Omental fat pad (tissue), 4 donors: ENCODE data around the gene GTPBP3. TPM values are rescaled to one million over a fixed set of nuclear protein-coding genes. Genes with fewer than 3 reads are reported as not detected.

Experiments
- total RNA-seq, 4 donors: library from RNA; depleted of rRNA; stranded (reverse); fragments of >200 nt; gene quantifications; one replicate each; pipeline ENCODE4 v1.1.0, GENCODE V29; 2016

GTPBP3 gene
- total RNA-seq, 4 donors from 2014 or later = 7.2 to 36.4 (median 12.0) TPM

Other genes starting within 250 kb of the GTPBP3 start
- 10 to 100 TPM; 14.5 to 22.3 (median 20.7) TPM for gene USE1, start 122.2 kb upstream of the GTPBP3 start, total RNA-seq
- gene OCEL1, start 111.3 kb upstream of the GTPBP3 start, total RNA-seq = 10 to 100 TPM in 1 of 4 donors, 1 to 10 TPM in 3; 6.7 to 17.7 (median 9.3) TPM
- 10 to 100 TPM; 16.9 to 45.4 (median 29.8) TPM for gene NR2F6, start 91.6 kb upstream of the GTPBP3 start, total RNA-seq
- gene USHBP1, start 72.8 kb upstream of the GTPBP3 start, total RNA-seq = 10 to 100 TPM in 1 of 4 donors, 1 to 10 TPM in 3; 2.4 to 43.3 (median 5.8) TPM
- gene BABAM1, start 70.1 kb upstream of the GTPBP3 start, total RNA-seq = 10 to 100 TPM; 46.0 to 62.1 (median 59.1) TPM
- gene ANKLE1, start 55.7 kb upstream of the GTPBP3 start, total RNA-seq = under 1 TPM; 0.47 to 0.82 (median 0.52) TPM
- gene ABHD8, start 34.1 kb upstream of the GTPBP3 start, total RNA-seq = 10 to 100 TPM in 2 of 4 donors, 1 to 10 TPM in 2; 6.1 to 13.2 (median 11.1) TPM
- 100 to 1,000 TPM in 3 of 4 donors, 10 to 100 TPM in 1; 87.9 to 134 (median 119) TPM for gene MRPL34, start 31.7 kb upstream of the GTPBP3 start, total RNA-seq
- gene DDA1, start 28.0 kb upstream of the GTPBP3 start, total RNA-seq = 10 to 100 TPM in 3 of 4 donors, 1 to 10 TPM in 1; 4.6 to 44.4 (median 23.8) TPM
- 1 to 10 TPM; 5.5 to 6.1 (median 5.8) TPM for gene ANO8, start 2.7 kb upstream of the GTPBP3 start, total RNA-seq
- 100 to 1,000 TPM in 2 of 4 donors, 10 to 100 TPM in 2; 39.7 to 139 (median 114) TPM for gene PLVAP, start 39.8 kb downstream of the GTPBP3 start, total RNA-seq
- 1 to 10 TPM in 1 of 4 donors, under 1 TPM in 1, not detected in 2; 0.93 to 1.7 TPM for gene CCDC194, start 56.6 kb downstream of the GTPBP3 start, total RNA-seq
- 100 to 1,000 TPM; 126 to 368 (median 146) TPM for gene BST2, start 68.1 kb downstream of the GTPBP3 start, total RNA-seq
- gene MVB12A, start 82.5 kb downstream of the GTPBP3 start, total RNA-seq = 10 to 100 TPM; 34.1 to 65.0 (median 45.9) TPM
- 1 to 10 TPM in 1 of 4 donors, under 1 TPM in 2, not detected in 1; 0.38 to 1.9 (median 0.46) TPM for gene TMEM221, start 111.1 kb downstream of the GTPBP3 start, total RNA-seq
- not detected for gene NXNL1, start 123.4 kb downstream of the GTPBP3 start, total RNA-seq
- 10 to 100 TPM; 26.6 to 52.8 (median 40.4) TPM for gene SLC27A1, start 133.0 kb downstream of the GTPBP3 start, total RNA-seq
- gene PGLS, start 174.1 kb downstream of the GTPBP3 start, total RNA-seq = 10 to 100 TPM; 57.8 to 92.5 (median 69.0) TPM
- 100 to 1,000 TPM in 3 of 4 donors, 10 to 100 TPM in 1; 70.0 to 141 (median 115) TPM for gene COLGALT1, start 218.1 kb downstream of the GTPBP3 start, total RNA-seq